HG03064 (cell line): ENCODE measurements around the gene PKNOX2.

Source experiments
- ATAC-seq: cut with Tn5 transposase; IDR thresholded peaks from one replicate; pipeline ENCODE4 v1.9.1; 2021; ENCODE audit warnings: low read depth; ENCODE audit not compliant: unreplicated experiment

PKNOX2 gene

GRCh38 chr11:125153837-125154236 lies 10.7 kb upstream of the PKNOX2 start:
- ATAC-seq, result no peak

- ATAC-seq, result no peak
Measured at GRCh38 chr11:125154378-125155099, 10.0 kb upstream of the PKNOX2 start.

- no peak for ATAC-seq
Measured at GRCh38 chr11:125155100-125155444, 9.5 kb upstream of the PKNOX2 start.

GRCh38 chr11:125155767-125156166 lies 8.8 kb upstream of the PKNOX2 start:
- no peak for ATAC-seq

GRCh38 chr11:125156346-125157117 lies 8.0 kb upstream of the PKNOX2 start:
- ATAC-seq, result no peak

- no peak for ATAC-seq
Measured at GRCh38 chr11:125157118-125157733, 7.3 kb upstream of the PKNOX2 start.

- ATAC-seq, result no peak
Measured at GRCh38 chr11:125157953-125158680, 6.4 kb upstream of the PKNOX2 start.

- ATAC-seq, result no peak
Measured at GRCh38 chr11:125162743-125163142, 1.8 kb upstream of the PKNOX2 start.

- ATAC-seq, result no peak
Measured at GRCh38 chr11:125163431-125164063, 1.0 kb upstream of the PKNOX2 start.

GRCh38 chr11:125164091-125164421 lies 495 bp upstream of the PKNOX2 start:
- no peak for ATAC-seq

- no peak for ATAC-seq
Measured at GRCh38 chr11:125165111-125165842, 726 bp downstream of the PKNOX2 start.

GRCh38 chr11:125165843-125166763 lies 1.6 kb downstream of the PKNOX2 start:
- no peak for ATAC-seq

GRCh38 chr11:125166764-125167291 lies 2.3 kb downstream of the PKNOX2 start:
- no peak for ATAC-seq

GRCh38 chr11:125167292-125167953 lies 2.9 kb downstream of the PKNOX2 start:
- no peak for ATAC-seq

- no peak for ATAC-seq
Measured at GRCh38 chr11:125167954-125168835, 3.6 kb downstream of the PKNOX2 start.

GRCh38 chr11:125168918-125169456 lies 4.4 kb downstream of the PKNOX2 start:
- ATAC-seq, result no peak

- no peak for ATAC-seq
Measured at GRCh38 chr11:125170001-125170509, 5.5 kb downstream of the PKNOX2 start.
